Loucy (cell line): Measurements from ENCODE around the gene FIBIN.
"Not testable (repeated sequence)": the region's sequence is repeated elsewhere in the genome, so short reads cannot be mapped to it uniquely, and the experiment has no call there.

Experiments
- H2AFZ ChIP-seq: fragments of 200-600 bp; sonication (generic); 2 replicates; pipeline ENCODE4 v1.6.0; 2016; ENCODE audit warnings: antibody characterized with exemption, mild to moderate bottlenecking, low read length, moderate library complexity
- H3F3A ChIP-seq: fragments of 200-600 bp; 2 replicates; pipeline ENCODE4 v1.6.0; 2016; ENCODE audit warnings: antibody characterized with exemption, low read depth, mild to moderate bottlenecking
- H3K27me3 ChIP-seq: fragments of 200-600 bp; sonication (generic); 2 replicates; pipeline ENCODE4 v1.6.1; 2014; ENCODE audit warnings: low read length, mild to moderate bottlenecking; ENCODE audit not compliant: insufficient read depth, poor library complexity, severe bottlenecking
- H3K36me3 ChIP-seq: fragments of 200-600 bp; sonication (generic); 2 replicates; pipeline ENCODE4 v1.6.1; 2016; ENCODE audit warnings: low read length; ENCODE audit not compliant: insufficient read depth
- H3K4me1 ChIP-seq: fragments of 200-600 bp; sonication (generic); 2 replicates; pipeline ENCODE4 v1.5.1; 2014; ENCODE audit warnings: low read length, mild to moderate bottlenecking; ENCODE audit not compliant: insufficient read depth, poor library complexity, severe bottlenecking
- H3K4me2 ChIP-seq: fragments of 200-600 bp; sonication (generic); 2 replicates; pipeline ENCODE4 v1.6.0; 2014; ENCODE audit warnings: antibody characterized with exemption, low read length, low read depth, mild to moderate bottlenecking; ENCODE audit not compliant: poor library complexity, severe bottlenecking
- H3K4me3 ChIP-seq: fragments of 200-600 bp; sonication (generic); 2 replicates; pipeline ENCODE4 v1.5.1; 2014; ENCODE audit warnings: low read length, mild to moderate bottlenecking, mixed read lengths; ENCODE audit not compliant: poor library complexity, severe bottlenecking
- H3K79me2 ChIP-seq: fragments of 200-600 bp; sonication (generic); 2 replicates; pipeline ENCODE4 v1.6.1; 2014; ENCODE audit warnings: low read length; ENCODE audit not compliant: insufficient read depth
- H3K9ac ChIP-seq: fragments of 200-600 bp; sonication (generic); 2 replicates; pipeline ENCODE4 v1.6.0; 2014; ENCODE audit warnings: mild to moderate bottlenecking, low read depth, low read length, moderate library complexity; ENCODE audit not compliant: poor library complexity, severe bottlenecking
- H3K9me2 ChIP-seq: fragments of 200-600 bp; sonication (generic); replicated peaks from 2 replicates; pipeline ENCODE4 v1.6.1; 2016; ENCODE audit warnings: low read depth, low read length, mixed read lengths
- H3K9me3 ChIP-seq: fragments of 200-600 bp; sonication (generic); 2 replicates; pipeline ENCODE4 v1.6.1; 2014; ENCODE audit warnings: mild to moderate bottlenecking, antibody characterized with exemption, low read length, low read depth; ENCODE audit not compliant: insufficient read depth
- H4K20me1 ChIP-seq: fragments of 200-600 bp; sonication (generic); 2 replicates; pipeline ENCODE4 v1.6.0; 2014; ENCODE audit warnings: antibody characterized with exemption, low read length, mild to moderate bottlenecking; ENCODE audit not compliant: insufficient read depth, poor library complexity, severe bottlenecking
- EZH2phosphoT487 ChIP-seq: fragments of 200-600 bp; IDR thresholded peaks from 2 replicates; pipeline ENCODE4 v1.6.1; 2018; ENCODE audit warnings: antibody characterized with exemption, mild to moderate bottlenecking, moderate library complexity, borderline replicate concordance
- TF ChIP-seq, protein P1 (sequence below): fragments of 200-600 bp; sonication (generic); conservative IDR thresholded peaks from 2 replicates; pipeline ENCODE4 v1.5.1; 2014; ENCODE audit warnings: mild to moderate bottlenecking, antibody characterized with exemption, low read length

FIBIN gene

DNA sequence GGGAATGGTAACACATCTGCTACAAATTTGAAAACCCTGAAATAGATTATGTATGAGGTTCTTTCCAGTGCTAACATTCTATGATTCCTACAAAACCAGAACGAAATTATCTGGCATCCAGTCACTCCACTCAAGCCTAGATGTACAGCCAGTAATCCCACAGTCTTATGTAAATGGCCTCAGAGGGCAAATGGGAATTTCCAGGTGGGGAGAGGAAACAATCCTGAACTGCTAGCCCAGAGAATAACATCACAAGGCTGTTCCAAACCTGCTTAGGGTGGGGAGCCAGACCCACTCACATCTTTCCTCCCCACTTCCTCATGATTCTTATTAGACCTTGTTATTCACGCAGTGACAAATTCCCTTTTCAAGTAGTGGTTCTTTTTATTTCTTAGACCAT, 3.5 kb downstream of the FIBIN start:
- Histone ChIP-seq H3F3A (no peaks in the 10 kb centered on the region), H2AFZ (no peak overlapping the region), H3K36me3 (no peaks in the 10 kb centered on the region), H3K9me3 (no peaks in the 10 kb centered on the region), H3K4me1 (peaks cover 14% of the 10 kb centered on the region), H3K79me2 (no peaks in the 10 kb centered on the region), H4K20me1 (no peaks in the 10 kb centered on the region), H3K4me2 (no peak overlapping the region), H3K9ac (no peak overlapping the region), H3K4me3 (no peak overlapping the region), H3K9me2 (no peaks in the 10 kb centered on the region), H3K27me3 (no peaks in the 10 kb centered on the region)
- TF ChIP-seq EZH2phosphoT487 = no peak
- TF ChIP-seq, protein P1, sequence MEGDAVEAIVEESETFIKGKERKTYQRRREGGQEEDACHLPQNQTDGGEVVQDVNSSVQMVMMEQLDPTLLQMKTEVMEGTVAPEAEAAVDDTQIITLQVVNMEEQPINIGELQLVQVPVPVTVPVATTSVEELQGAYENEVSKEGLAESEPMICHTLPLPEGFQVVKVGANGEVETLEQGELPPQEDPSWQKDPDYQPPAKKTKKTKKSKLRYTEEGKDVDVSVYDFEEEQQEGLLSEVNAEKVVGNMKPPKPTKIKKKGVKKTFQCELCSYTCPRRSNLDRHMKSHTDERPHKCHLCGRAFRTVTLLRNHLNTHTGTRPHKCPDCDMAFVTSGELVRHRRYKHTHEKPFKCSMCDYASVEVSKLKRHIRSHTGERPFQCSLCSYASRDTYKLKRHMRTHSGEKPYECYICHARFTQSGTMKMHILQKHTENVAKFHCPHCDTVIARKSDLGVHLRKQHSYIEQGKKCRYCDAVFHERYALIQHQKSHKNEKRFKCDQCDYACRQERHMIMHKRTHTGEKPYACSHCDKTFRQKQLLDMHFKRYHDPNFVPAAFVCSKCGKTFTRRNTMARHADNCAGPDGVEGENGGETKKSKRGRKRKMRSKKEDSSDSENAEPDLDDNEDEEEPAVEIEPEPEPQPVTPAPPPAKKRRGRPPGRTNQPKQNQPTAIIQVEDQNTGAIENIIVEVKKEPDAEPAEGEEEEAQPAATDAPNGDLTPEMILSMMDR = no peak

- H3K27me3 ChIP-seq, H3K9ac ChIP-seq, H3F3A ChIP-seq, H2AFZ ChIP-seq, H3K79me2 ChIP-seq, H3K9me2 ChIP-seq, H3K36me3 ChIP-seq, H4K20me1 ChIP-seq, H3K9me3 ChIP-seq, H3K4me2 ChIP-seq, H3K4me3 ChIP-seq: not testable (repeated sequence)
- peaks cover 26% of the 10 kb centered on the region for H3K4me1 ChIP-seq
These were observed 7.3 kb downstream of the FIBIN start for GRCh38 chr11:27001136-27001730.

- Histone ChIP-seq H3K4me2 (no peak overlapping the region), H3K4me1 (peaks cover 26% of the 10 kb centered on the region), H4K20me1 (no peaks in the 10 kb centered on the region), H3K79me2 (no peaks in the 10 kb centered on the region), H3K4me3 (no peak overlapping the region), H3K9me3 (no peaks in the 10 kb centered on the region), H3K9me2 (no peaks in the 10 kb centered on the region), H3K36me3 (no peaks in the 10 kb centered on the region), H2AFZ (no peak overlapping the region), H3K9ac (no peak overlapping the region), H3K27me3 (no peaks in the 10 kb centered on the region), H3F3A (no peaks in the 10 kb centered on the region)
- no peak for TF ChIP-seq EZH2phosphoT487
- TF ChIP-seq, protein P1 = no peak
These were observed 8.5 kb downstream of the FIBIN start for GRCh38 chr11:27002431-27002830.

DNA sequence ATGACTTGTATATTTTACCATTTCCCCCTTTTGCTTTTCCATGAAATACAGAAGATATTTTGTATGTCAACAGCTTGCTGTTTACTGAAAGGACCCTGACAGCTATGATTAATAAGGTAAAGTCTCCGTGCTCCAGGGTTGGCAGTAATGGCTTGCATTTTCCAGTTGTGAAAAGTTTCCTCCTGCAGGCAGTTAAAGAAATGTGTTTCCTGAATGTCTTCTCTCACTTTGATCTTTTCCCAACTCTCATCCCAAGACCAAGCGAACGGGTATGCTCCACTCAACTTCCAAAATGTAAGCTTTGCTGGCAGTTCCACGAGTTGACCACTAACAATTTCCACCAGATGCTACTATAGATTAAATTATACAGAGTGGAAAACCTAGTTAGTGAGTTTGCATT, 8.9 kb downstream of the FIBIN start:
- no peaks in the 10 kb centered on the region for H3F3A ChIP-seq
- no peaks in the 10 kb centered on the region for H3K79me2 ChIP-seq
- H3K4me3 ChIP-seq = no peak overlapping the region
- H3K36me3 ChIP-seq = no peaks in the 10 kb centered on the region
- H3K9me2 ChIP-seq = no peaks in the 10 kb centered on the region
- no peaks in the 10 kb centered on the region for H4K20me1 ChIP-seq
- peaks cover 26% of the 10 kb centered on the region for H3K4me1 ChIP-seq
- TF ChIP-seq EZH2phosphoT487 = no peak
- H3K9me3 ChIP-seq = no peaks in the 10 kb centered on the region
- H3K27me3 ChIP-seq = no peaks in the 10 kb centered on the region
- H3K4me2 ChIP-seq = no peak overlapping the region
- peak overlapping the region; percentile 56; the same call in 1 of the 2 replicates for H2AFZ ChIP-seq
- H3K9ac ChIP-seq = no peak overlapping the region
